ENCODE data around the gene ANKRD42. TPM values are rescaled to one million over a fixed set of nuclear protein-coding genes. Genes with fewer than 3 reads are reported as not detected.

ANKRD42 gene
- total and polyA plus RNA-seq, 9 of the 15 experiments (the other 6 are each of a cell fraction or from before 2014, with no cell fraction given) = 2.8 to 9.1 (median 6.1) TPM

DNA sequence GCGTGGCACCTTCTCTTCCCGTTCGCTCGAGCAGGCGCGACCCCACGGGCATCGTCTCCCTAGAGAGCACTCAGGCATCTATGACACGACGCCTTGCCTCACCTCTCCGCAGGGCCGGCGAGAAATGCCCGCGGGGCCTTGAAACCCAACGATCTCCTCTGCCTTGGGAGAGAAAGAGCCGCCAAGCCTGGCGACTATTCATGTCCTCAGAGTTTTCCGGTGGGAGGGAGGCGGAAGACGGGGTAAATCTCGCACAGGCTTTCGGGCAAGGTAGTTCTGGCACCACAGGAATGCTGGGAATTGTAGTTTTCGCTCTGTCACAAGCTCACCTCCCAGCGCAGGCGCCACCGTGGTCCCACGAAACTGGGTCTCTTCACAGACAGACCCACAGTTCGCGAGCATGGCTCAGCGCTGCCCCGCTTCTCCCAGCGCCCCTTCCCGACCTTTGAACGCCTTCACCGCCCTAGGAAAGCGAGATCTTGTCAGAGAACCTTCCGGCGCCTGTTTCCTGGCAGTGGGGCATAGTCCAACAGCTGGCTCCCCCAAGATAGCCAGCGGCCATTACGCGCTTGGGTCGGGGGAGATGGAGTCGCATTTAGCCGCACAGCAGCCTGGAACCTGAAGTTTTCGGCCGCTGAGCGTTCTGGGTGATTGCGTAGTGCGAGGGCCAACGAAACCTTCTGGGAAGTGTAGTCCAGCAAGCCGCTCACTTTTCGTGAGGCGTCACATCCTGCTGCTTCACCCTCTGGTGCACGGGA is 92.4 kb downstream of the ANKRD42 start, which contains the start of gene CCDC90B (continued):
- TF ChIP-seq, protein P1, sequence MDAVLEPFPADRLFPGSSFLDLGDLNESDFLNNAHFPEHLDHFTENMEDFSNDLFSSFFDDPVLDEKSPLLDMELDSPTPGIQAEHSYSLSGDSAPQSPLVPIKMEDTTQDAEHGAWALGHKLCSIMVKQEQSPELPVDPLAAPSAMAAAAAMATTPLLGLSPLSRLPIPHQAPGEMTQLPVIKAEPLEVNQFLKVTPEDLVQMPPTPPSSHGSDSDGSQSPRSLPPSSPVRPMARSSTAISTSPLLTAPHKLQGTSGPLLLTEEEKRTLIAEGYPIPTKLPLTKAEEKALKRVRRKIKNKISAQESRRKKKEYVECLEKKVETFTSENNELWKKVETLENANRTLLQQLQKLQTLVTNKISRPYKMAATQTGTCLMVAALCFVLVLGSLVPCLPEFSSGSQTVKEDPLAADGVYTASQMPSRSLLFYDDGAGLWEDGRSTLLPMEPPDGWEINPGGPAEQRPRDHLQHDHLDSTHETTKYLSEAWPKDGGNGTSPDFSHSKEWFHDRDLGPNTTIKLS (IDR thresholded peaks at IDR 0.05; ENCODE audit: borderline replicate concordance, low read depth) = peak; percentile 97
- TF ChIP-seq ZNF644 (tag; IDR thresholded peaks at IDR 0.05; ENCODE audit: low read depth) (peak; percentile 95), TFAM (CRISPR knock-in tag; conservative IDR thresholded peaks at IDR 0.05) (no peak), RFX7 (CRISPR knock-in tag; IDR thresholded peaks at IDR 0.05) (no peak), MCM3 (IDR thresholded peaks at IDR 0.05) (no peak), NFE2 (IDR thresholded peaks at IDR 0.05; ENCODE audit: low read depth) (peak; percentile 48), CBFA2T2 (conservative IDR thresholded peaks at IDR 0.05) (no peak), RUNX1 (IDR thresholded peaks at IDR 0.05; ENCODE audit: low read depth) (0 out of 2 replicates have a peak, but pooled peaks have one; percentile 47), ZKSCAN8 (CRISPR knock-in tag; IDR thresholded peaks at IDR 0.05) (no peak), DACH1 (IDR thresholded peaks at IDR 0.05; ENCODE audit: partially characterized antibody) (peak; percentile 93), TCF3 (CRISPR knock-in tag; IDR thresholded peaks at IDR 0.05) (peak; percentile 45), MTF1 (CRISPR knock-in tag; IDR thresholded peaks at IDR 0.05; ENCODE audit: borderline replicate concordance) (no peak), KLF16 (IDR thresholded peaks at IDR 0.05) (no peak), NCOA4 (IDR thresholded peaks at IDR 0.05; ENCODE audit: partially characterized antibody) (no peak), RBM25 (IDR thresholded peaks at IDR 0.05; ENCODE audit: low read depth, low read length, severe bottlenecking) (no peak), POLR2AphosphoS5 (IDR thresholded peaks at IDR 0.05; ENCODE audit: control insufficient read depth, insufficient read depth, low read depth, low read length) (peak; percentile 87), RAD21 (CRISPR knock-in tag; conservative IDR thresholded peaks at IDR 0.05 in 1 of 2, IDR thresholded peaks at IDR 0.05 in 1 of 2) (no peak), SRF (CRISPR knock-in tag; IDR thresholded peaks at IDR 0.05) (peak in 1 of 2 experiments; percentile 10; a peak in 1 of 4 replicates), TEAD4 (IDR thresholded peaks at IDR 0.05; ENCODE audit: low read length) (peak; percentile 90), TEAD4 (CRISPR knock-in tag; IDR thresholded peaks at IDR 0.05; ENCODE audit: borderline replicate concordance) (no peak), FOXJ2 (tag; IDR thresholded peaks at IDR 0.05) (peak; percentile 95)
- TF ChIP-seq, protein P2, sequence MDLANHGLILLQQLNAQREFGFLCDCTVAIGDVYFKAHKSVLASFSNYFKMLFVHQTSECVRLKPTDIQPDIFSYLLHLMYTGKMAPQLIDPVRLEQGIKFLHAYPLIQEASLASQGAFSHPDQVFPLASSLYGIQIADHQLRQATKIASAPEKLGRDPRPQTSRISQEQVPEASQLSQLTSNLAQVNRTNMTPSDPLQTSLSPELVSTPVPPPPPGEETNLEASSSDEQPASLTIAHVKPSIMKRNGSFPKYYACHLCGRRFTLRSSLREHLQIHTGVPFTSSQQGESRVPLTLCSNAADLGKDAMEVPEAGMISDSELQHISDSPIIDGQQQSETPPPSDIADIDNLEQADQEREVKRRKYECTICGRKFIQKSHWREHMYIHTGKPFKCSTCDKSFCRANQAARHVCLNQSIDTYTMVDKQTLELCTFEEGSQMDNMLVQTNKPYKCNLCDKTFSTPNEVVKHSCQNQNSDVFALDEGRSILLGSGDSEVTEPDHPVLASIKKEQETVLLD (IDR thresholded peaks at IDR 0.05) = peak; percentile 62; the same call in 1 of the 2 replicates
- TF ChIP-seq, protein P3, sequence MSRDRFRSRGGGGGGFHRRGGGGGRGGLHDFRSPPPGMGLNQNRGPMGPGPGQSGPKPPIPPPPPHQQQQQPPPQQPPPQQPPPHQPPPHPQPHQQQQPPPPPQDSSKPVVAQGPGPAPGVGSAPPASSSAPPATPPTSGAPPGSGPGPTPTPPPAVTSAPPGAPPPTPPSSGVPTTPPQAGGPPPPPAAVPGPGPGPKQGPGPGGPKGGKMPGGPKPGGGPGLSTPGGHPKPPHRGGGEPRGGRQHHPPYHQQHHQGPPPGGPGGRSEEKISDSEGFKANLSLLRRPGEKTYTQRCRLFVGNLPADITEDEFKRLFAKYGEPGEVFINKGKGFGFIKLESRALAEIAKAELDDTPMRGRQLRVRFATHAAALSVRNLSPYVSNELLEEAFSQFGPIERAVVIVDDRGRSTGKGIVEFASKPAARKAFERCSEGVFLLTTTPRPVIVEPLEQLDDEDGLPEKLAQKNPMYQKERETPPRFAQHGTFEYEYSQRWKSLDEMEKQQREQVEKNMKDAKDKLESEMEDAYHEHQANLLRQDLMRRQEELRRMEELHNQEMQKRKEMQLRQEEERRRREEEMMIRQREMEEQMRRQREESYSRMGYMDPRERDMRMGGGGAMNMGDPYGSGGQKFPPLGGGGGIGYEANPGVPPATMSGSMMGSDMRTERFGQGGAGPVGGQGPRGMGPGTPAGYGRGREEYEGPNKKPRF (IDR thresholded peaks at IDR 0.05; ENCODE audit: low read depth, low read length) = no peak
